Uterus (tissue), 2 donors: ENCODE measurements around the gene DCUN1D1.

Source experiments
- CTCF ChIP-seq, 4 experiments: fragments of 200-600 bp in 2 of 4; fragments of 450-650 bp in 2 of 4; sonication (generic) in 2 of 4; IDR thresholded peaks; one replicate each; pipeline ENCODE4 v1.5.1; 2016 to 2019; ENCODE audit warnings: antibody characterized with exemption in 4 of 4, mild to moderate bottlenecking in 2 of 4, moderate library complexity in 1 of 4
- POLR2A ChIP-seq, 2 donors: fragments of 450-650 bp; IDR thresholded peaks; one replicate each; pipeline ENCODE4 v1.6.1; 2016; ENCODE audit warnings: antibody characterized with exemption in 2 of 2, mild to moderate bottlenecking in 1 of 2, moderate library complexity in 1 of 2

- TF ChIP-seq CTCF (IDR thresholded peaks at IDR 0.05): no peak
- no peak for TF ChIP-seq POLR2A (IDR thresholded peaks at IDR 0.05)
Measured at GRCh38 chr3:182986021-182986420, 5.7 kb upstream of the DCUN1D1 start.
